Prostate gland (tissue), 2 donors: Measurements from ENCODE around the gene WFS1.

Experiments
- CTCF ChIP-seq, 4 experiments: fragments of 200-600 bp in 2 of 4; fragments of 450-650 bp in 2 of 4; sonication (generic) in 2 of 4; IDR thresholded peaks; 1 replicate in 3 of 4; 2 replicates in 1 of 4; pipeline ENCODE4 v1.5.1; 2016 to 2019; ENCODE audit warnings: antibody characterized with exemption in 4 of 4, mild to moderate bottlenecking in 2 of 4, moderate library complexity in 2 of 4
- POLR2A ChIP-seq: fragments of 450-650 bp; IDR thresholded peaks from one replicate; pipeline ENCODE4 v1.6.1; 2016; ENCODE audit warnings: antibody characterized with exemption, mild to moderate bottlenecking
- POLR2AphosphoS5 ChIP-seq: sonication (generic); formaldehyde crosslinking; IDR thresholded peaks from one replicate; pipeline ENCODE4 v1.6.1; 2017; ENCODE audit warnings: antibody characterized with exemption

GRCh38 chr4:6352031-6352692, 82.5 kb downstream of the WFS1 start:
- TF ChIP-seq CTCF (IDR thresholded peaks at IDR 0.05) (no peak), POLR2A (no peak), POLR2AphosphoS5 (no peak)
